Sigmoid colon (tissue), 4 donors: ENCODE results near the gene METTL22.

Source experiments
- EP300 ChIP-seq, 4 donors: sonication (generic); formaldehyde crosslinking; IDR thresholded peaks; one replicate each; pipeline ENCODE4 v1.6.1; 2017; ENCODE audit warnings: antibody characterized with exemption in 4 of 4
- POLR2A ChIP-seq, 2 donors: fragments of 450-650 bp; IDR thresholded peaks; one replicate each; pipeline ENCODE4 v1.6.1; 2016; ENCODE audit warnings: antibody characterized with exemption in 2 of 2, mild to moderate bottlenecking in 2 of 2, moderate library complexity in 2 of 2
- POLR2AphosphoS5 ChIP-seq, 4 donors: sonication (generic); formaldehyde crosslinking; IDR thresholded peaks; one replicate each; pipeline ENCODE4 v1.6.1; 2017; ENCODE audit warnings: antibody characterized with exemption in 4 of 4
- TF ChIP-seq, protein P1 (sequence below), 4 experiments: fragments of 450-650 bp in 3 of 4; fragments of 200-600 bp in 1 of 4; IDR thresholded peaks; one replicate each; pipeline ENCODE4 v1.5.1; 2016 to 2019; ENCODE audit warnings: antibody characterized with exemption in 4 of 4, mild to moderate bottlenecking in 3 of 4, moderate library complexity in 2 of 4

DNA sequence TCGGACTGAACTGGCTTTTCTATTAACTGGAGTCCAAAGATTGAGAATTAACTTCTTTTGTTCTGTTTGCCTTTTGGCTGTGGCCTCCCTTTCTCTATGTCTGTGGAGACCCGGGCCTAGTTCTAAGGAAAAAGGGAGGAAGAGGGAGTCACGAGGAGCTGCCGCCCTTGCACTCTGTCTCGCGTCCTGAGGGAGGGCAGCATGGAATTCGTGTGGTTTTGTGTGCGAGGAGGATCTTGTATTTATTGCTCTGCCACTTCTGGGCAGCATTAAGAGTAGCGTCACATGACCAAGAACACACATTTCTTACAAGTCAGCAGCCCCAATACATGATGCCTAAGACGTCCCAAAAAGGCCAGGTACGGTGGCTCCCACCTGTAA is 23.6 kb downstream of the METTL22 start:
- TF ChIP-seq, protein P1, sequence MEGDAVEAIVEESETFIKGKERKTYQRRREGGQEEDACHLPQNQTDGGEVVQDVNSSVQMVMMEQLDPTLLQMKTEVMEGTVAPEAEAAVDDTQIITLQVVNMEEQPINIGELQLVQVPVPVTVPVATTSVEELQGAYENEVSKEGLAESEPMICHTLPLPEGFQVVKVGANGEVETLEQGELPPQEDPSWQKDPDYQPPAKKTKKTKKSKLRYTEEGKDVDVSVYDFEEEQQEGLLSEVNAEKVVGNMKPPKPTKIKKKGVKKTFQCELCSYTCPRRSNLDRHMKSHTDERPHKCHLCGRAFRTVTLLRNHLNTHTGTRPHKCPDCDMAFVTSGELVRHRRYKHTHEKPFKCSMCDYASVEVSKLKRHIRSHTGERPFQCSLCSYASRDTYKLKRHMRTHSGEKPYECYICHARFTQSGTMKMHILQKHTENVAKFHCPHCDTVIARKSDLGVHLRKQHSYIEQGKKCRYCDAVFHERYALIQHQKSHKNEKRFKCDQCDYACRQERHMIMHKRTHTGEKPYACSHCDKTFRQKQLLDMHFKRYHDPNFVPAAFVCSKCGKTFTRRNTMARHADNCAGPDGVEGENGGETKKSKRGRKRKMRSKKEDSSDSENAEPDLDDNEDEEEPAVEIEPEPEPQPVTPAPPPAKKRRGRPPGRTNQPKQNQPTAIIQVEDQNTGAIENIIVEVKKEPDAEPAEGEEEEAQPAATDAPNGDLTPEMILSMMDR (IDR thresholded peaks at IDR 0.05): no peak
- TF ChIP-seq POLR2A (IDR thresholded peaks at IDR 0.05) (no peak), EP300 (IDR thresholded peaks at IDR 0.05) (no peak), POLR2AphosphoS5 (IDR thresholded peaks at IDR 0.05) (no peak)
